Measurements from ENCODE around the gene HDAC4.

The HDAC4 gene

GRCh38 chr2:239192456-239192855 lies 208.4 kb downstream of the HDAC4 start:
- no peaks in the 10 kb centered on the region for H3K9me3 ChIP-seq (ENCODE audit: insufficient read depth, low read length)
- H3K9ac ChIP-seq (ENCODE audit: low read length) = no peak overlapping the region
- TF ChIP-seq EZH2phosphoT487 (conservative IDR thresholded peaks at IDR 0.05; ENCODE audit: low read length) (no peak), CTCF (IDR thresholded peaks at IDR 0.05; ENCODE audit: insufficient read depth, low read length, poor library complexity, severe bottlenecking) (no peak)
- no peaks in the 10 kb centered on the region for H3K9me2 ChIP-seq (replicated peaks; ENCODE audit: insufficient read depth, low read length)
- H3K36me3 ChIP-seq (ENCODE audit: low read length) = no peaks in the 10 kb centered on the region
- no peaks in the 10 kb centered on the region for H3K27me3 ChIP-seq (ENCODE audit: low read length)
- H3K4me3 ChIP-seq (ENCODE audit: insufficient read depth, low read length, poor library complexity, severe bottlenecking) = no peak overlapping the region
- no peak overlapping the region for H3K27ac ChIP-seq (ENCODE audit: low read depth, low read length)
- H3K79me2 ChIP-seq (ENCODE audit: insufficient read depth, low read length) = no peaks in the 10 kb centered on the region
- H2AFZ ChIP-seq (ENCODE audit: low read depth, low read length, severe bottlenecking) = no peak overlapping the region
- no peak overlapping the region for H3K4me2 ChIP-seq (ENCODE audit: low read depth, low read length, poor library complexity, severe bottlenecking)
- H3F3A ChIP-seq (ENCODE audit: insufficient read depth) = no peaks in the 10 kb centered on the region
- no peaks in the 10 kb centered on the region for H4K20me1 ChIP-seq (ENCODE audit: low read depth, low read length)

GRCh38 chr2:239190921-239191885 lies 209.6 kb downstream of the HDAC4 start:
- Histone ChIP-seq H3K4me2 (ENCODE audit: low read depth, low read length, poor library complexity, severe bottlenecking) (no peak overlapping the region), H3K9me2 (replicated peaks; ENCODE audit: insufficient read depth, low read length) (no peaks in the 10 kb centered on the region), H3K79me2 (ENCODE audit: insufficient read depth, low read length) (no peaks in the 10 kb centered on the region), H3K9me3 (ENCODE audit: insufficient read depth, low read length) (no peaks in the 10 kb centered on the region), H3K27me3 (ENCODE audit: low read length) (no peaks in the 10 kb centered on the region), H4K20me1 (ENCODE audit: low read depth, low read length) (no peaks in the 10 kb centered on the region), H3F3A (ENCODE audit: insufficient read depth) (no peaks in the 10 kb centered on the region), H3K9ac (ENCODE audit: low read length) (no peak overlapping the region), H3K36me3 (ENCODE audit: low read length) (no peaks in the 10 kb centered on the region), H3K27ac (ENCODE audit: low read depth, low read length) (no peak overlapping the region), H2AFZ (ENCODE audit: low read depth, low read length, severe bottlenecking) (no peak overlapping the region), H3K4me3 (ENCODE audit: insufficient read depth, low read length, poor library complexity, severe bottlenecking) (no peak overlapping the region)
- no peak for TF ChIP-seq EZH2phosphoT487 (conservative IDR thresholded peaks at IDR 0.05; ENCODE audit: low read length)
- no peak for TF ChIP-seq CTCF (IDR thresholded peaks at IDR 0.05; ENCODE audit: insufficient read depth, low read length, poor library complexity, severe bottlenecking)

DNA sequence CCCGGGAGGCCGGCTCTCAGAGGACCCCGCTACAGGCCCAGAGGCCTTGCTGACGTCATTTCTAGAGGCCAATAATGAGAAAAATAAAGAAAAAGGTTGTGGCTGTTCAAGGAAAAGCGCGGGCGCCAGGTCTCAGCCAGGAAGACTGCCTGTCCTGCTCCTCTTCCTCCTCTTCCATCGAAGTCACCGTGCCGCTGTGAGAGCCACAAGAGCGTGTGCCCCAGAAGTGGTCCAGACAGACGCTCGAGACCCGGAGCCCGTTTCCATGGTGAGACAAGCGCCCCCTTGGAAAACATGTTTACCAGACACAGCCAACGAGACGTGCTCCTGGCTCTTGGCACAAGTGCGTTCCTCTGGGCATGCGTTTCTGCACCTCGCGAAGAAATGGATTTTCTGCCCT lies 210.5 kb downstream of the HDAC4 start:
- no peaks in the 10 kb centered on the region for H3K79me2 ChIP-seq (ENCODE audit: insufficient read depth, low read length)
- H3K4me2 ChIP-seq (ENCODE audit: low read depth, low read length, poor library complexity, severe bottlenecking) = no peak overlapping the region
- H3K9me2 ChIP-seq (replicated peaks; ENCODE audit: insufficient read depth, low read length) = no peaks in the 10 kb centered on the region
- no peak overlapping the region for H2AFZ ChIP-seq (ENCODE audit: low read depth, low read length, severe bottlenecking)
- no peaks in the 10 kb centered on the region for H4K20me1 ChIP-seq (ENCODE audit: low read depth, low read length)
- H3K9ac ChIP-seq (ENCODE audit: low read length) = no peak overlapping the region
- TF ChIP-seq EZH2phosphoT487 (conservative IDR thresholded peaks at IDR 0.05; ENCODE audit: low read length) (no peak), CTCF (IDR thresholded peaks at IDR 0.05; ENCODE audit: insufficient read depth, low read length, poor library complexity, severe bottlenecking) (no peak)
- no peak overlapping the region for H3K27ac ChIP-seq (ENCODE audit: low read depth, low read length)
- H3K27me3 ChIP-seq (ENCODE audit: low read length) = no peaks in the 10 kb centered on the region
- H3K9me3 ChIP-seq (ENCODE audit: insufficient read depth, low read length) = no peaks in the 10 kb centered on the region
- H3K4me3 ChIP-seq (ENCODE audit: insufficient read depth, low read length, poor library complexity, severe bottlenecking) = no peak overlapping the region
- no peaks in the 10 kb centered on the region for H3F3A ChIP-seq (ENCODE audit: insufficient read depth)
- H3K36me3 ChIP-seq (ENCODE audit: low read length) = no peaks in the 10 kb centered on the region
